ENCODE data around the gene CD38.

CD38 gene

DNA sequence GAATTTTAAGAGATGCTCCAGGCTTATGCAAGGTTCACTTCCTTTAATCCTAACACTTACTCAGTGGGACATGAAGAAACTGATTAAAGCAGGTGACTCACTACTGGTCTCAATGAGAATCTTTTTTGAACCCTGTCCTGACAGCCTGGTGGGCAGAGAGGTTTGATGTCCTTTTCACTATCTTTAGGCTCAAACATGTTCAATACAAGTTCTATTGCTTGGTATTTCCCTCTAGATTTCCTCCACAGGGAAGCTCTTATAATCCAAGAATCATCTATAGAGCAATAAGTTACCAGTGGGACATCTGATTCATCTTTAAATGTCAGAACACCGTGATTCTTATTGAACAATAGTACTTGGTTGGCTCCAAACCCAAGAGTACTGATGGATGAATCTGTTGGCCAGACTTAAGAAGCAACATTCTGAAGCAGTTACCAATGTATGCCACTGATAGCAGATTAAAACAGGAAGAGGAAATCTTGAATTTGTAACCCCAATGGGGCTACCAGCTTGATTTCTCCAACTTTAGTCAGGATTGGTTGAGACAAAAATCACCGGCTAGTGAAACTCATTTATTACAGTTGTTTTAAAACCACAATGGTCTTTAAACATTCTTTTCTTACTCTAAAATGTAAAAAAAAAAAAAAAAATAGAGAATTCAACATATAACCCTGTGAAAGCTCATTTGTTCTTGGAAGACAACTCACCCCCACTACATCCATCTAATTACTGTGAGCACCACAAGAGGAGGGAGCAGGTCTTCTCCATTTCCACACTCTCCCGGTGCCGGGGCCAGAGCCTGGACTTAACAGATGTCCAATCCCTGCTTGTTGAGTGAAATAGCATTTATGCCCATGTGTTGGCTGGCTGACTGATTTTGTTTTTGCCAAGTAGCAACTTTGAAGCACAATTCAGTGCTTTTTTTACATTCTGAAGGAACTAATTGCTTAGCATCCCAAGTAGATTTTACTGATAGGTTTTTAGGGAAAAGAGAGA is 117.1 kb downstream of the CD38 start:
- peak in 2 of 56 donors; percentile 1 to 9 for DNase-seq

DNA sequence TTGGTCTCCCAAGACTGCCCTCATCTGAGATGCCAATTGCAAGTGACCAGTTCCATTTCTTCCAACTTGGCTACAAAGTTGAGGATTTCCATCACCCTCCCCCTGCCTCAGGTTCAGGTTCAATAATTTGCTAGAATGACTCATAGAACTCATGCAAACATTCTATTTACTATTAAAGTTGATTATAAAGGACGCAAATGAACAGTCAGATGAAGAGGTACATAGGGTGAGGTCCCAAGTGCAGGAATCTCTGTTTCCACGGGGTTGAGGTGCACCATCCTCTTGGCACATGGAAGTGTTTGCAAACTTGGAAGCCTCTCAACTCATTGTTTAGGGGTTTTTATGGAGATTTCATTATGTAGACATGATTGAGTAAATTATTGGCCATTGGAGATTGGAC is 119.4 kb downstream of the CD38 start:
- no peak for DNase-seq

DNA sequence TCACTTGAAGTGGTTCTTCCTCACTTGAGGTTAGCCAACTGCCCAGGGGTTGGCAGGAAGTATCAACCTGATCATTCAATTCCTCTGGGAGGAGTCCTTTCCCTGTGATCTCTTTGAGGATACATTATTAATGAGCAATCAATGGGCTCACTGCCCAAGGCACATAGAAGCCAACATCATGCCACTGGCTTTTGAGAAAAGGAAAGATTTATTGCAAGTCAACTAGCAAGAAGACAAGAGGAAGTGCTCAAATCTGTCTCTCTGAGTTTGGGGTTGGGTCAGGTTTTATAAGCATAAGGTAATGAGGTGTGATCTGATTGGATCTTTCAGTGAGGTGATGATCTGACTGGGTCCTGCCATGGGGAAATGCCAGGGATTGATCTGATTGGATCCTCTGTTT is 120.8 kb downstream of the CD38 start:
- DNase-seq = no peak

DNA sequence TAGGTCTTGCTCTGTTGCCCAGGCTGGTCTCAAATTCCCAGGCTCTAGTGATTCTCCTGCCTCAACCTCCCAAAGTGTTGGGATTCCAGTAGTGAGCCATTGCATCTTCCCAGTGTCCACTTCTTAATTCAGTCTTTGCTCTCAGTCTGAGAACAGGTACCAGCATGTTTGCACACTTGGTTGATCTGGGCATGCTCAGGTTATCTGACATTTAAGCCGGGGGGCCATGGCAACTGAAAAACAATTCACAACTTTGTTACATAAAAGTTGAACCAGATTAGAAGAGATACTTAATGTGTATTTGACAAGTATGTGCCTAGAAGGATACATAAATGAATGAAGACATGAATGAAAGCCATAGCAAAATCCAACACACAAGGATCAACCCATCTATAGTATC is 121.4 kb downstream of the CD38 start:
- no peak for DNase-seq

- no peak for DNase-seq
Observed at GRCh38 chr4:15901007-15901406, 122.9 kb downstream of the CD38 start.

DNA sequence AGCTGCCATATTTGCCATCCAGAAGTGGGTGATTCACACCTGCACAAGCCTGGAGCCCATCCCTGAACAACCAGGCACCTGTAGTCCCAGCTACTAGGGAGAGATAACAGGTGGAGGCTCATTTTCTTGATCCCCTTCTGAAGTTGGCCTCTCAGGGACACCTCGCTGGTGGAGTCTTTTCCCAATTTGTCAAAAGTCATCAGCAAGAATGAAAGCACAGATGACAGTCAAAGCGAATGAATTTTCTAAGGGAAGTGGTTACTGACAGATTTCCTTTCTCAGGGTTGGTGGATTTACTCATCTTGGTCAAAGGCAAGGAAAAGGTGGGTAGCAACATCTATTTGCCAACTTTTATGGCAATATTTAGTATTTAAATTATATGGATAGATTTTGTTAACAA is 123.9 kb downstream of the CD38 start:
- DNase-seq = no peak

- no peak for DNase-seq
Observed at GRCh38 chr4:15902746-15903145, 124.6 kb downstream of the CD38 start.

Data from amygdala (tissue), 56 donors.